ENCODE data around the gene HLA-G. TPM values are rescaled to one million over a fixed set of nuclear protein-coding genes. Genes with fewer than 3 reads are reported as not detected.

HLA-G gene
- total and polyA plus RNA-seq, 2 donors (not counting 3 experiments of a cell fraction or from before 2014, with no cell fraction given), result 0.24 TPM; not detected in 1

GRCh38 chr6:29789176-29789575, 38.4 kb upstream of the HLA-G start:
- H3K36me3 ChIP-seq (ENCODE audit: control insufficient read depth in 2 of 2, extremely low read depth in 1 of 2, insufficient read depth in 2 of 2, low read length in 2 of 2), result no peaks in the 10 kb centered on the region
- H3K4me3 ChIP-seq (replicated peaks in 1 of 3; ENCODE audit: insufficient read depth in 1 of 3, low read depth in 1 of 3, low read length in 3 of 3), result no peak overlapping the region
- dilution Hi-C loops (cut with MboI; ENCODE audit: extremely low pct_ligation_motif_present, low sequenced_read_pairs), result no loop called here
- H3K27ac ChIP-seq (ENCODE audit: insufficient read depth, low read depth, low read length), result no peak overlapping the region
- intact Hi-C loops (cut with micrococcal nuclease), result no loop called here
- ChIA-PET POLR2A (no interaction called here), CTCF (no interaction called here)
- no peaks in the 10 kb centered on the region for H3K4me1 ChIP-seq (ENCODE audit: control insufficient read depth, extremely low read depth, insufficient read depth, low read length)
- H3K9me1 ChIP-seq (replicated peaks; ENCODE audit: control insufficient read depth, extremely low read depth, insufficient read depth, low read length), result no peaks in the 10 kb centered on the region
- H3K9ac ChIP-seq (replicated peaks; ENCODE audit: extremely low read depth, insufficient read depth, low read length), result no peak overlapping the region
- no peak overlapping the region for H3K4me2 ChIP-seq (ENCODE audit: insufficient read depth, low read length)
- peaks cover 24 to 52% of the 10 kb centered on the region in 2 experiments for H3K27me3 ChIP-seq (ENCODE audit: control insufficient read depth in 2 of 2, insufficient read depth in 2 of 2, low read length in 2 of 2)
- H4K20me1 ChIP-seq (replicated peaks; ENCODE audit: control insufficient read depth, extremely low read depth, insufficient read depth, low read length), result no peaks in the 10 kb centered on the region
- TF ChIP-seq JUN (IDR thresholded peaks at IDR 0.05; ENCODE audit: borderline replicate concordance, insufficient read depth, insufficient read length, low read depth), result no peak
- no peak for TF ChIP-seq GATA2 (IDR thresholded peaks at IDR 0.05; ENCODE audit: insufficient read depth, insufficient read length, low read depth, low read length)
- no peak for TF ChIP-seq CTCF (IDR thresholded peaks at IDR 0.05; ENCODE audit: extremely low read depth in 1 of 2, insufficient read depth in 1 of 2, low read depth in 1 of 2, low read length in 2 of 2)
- TF ChIP-seq EZH2 (IDR thresholded peaks at IDR 0.05; ENCODE audit: borderline replicate concordance, low read depth, low read length, severe bottlenecking), result no peak
- no peak for TF ChIP-seq FOS (IDR thresholded peaks at IDR 0.05; ENCODE audit: borderline replicate concordance, insufficient read depth, low read length)
- no peak for TF ChIP-seq POLR2A (IDR thresholded peaks at IDR 0.05; ENCODE audit: low read depth, low read length)
- no peak for TF ChIP-seq MAX (IDR thresholded peaks at IDR 0.05; ENCODE audit: insufficient read depth, insufficient read length)
- no peak for TF ChIP-seq MYC (IDR thresholded peaks at IDR 0.05; ENCODE audit: low read depth, low read length)
- no peak for TF ChIP-seq POLR2AphosphoS5 (IDR thresholded peaks at IDR 0.05; ENCODE audit: insufficient read depth, low read depth, low read length)
- FAIRE-seq, result no peak
- no peaks in the 10 kb centered on the region for H3K79me2 ChIP-seq (ENCODE audit: control insufficient read depth, insufficient read depth, low read length)
- H2AFZ ChIP-seq (ENCODE audit: low read depth, low read length), result no peak overlapping the region
- DNase-seq (ENCODE audit: low read depth, low spot score), result no peak
- no peaks in the 10 kb centered on the region for H3K9me3 ChIP-seq (replicated peaks; ENCODE audit: control insufficient read depth, insufficient read depth, low read length)
- no TSS peak for BruUV-seq (replicated peaks)

All from endothelial cell of umbilical vein (primary cell).